Thoracic aorta (tissue), 2 donors: Measurements from ENCODE around the gene KRT28. TPM values are rescaled to one million over a fixed set of nuclear protein-coding genes. Genes with fewer than 3 reads are reported as not detected.
A peak's percentile ranks its signal among the peaks of the same experiment; 100 is the strongest.

Experiments
- ATAC-seq: fragments of 150-250 bp; one replicate; pipeline ENCODE4 v1.8.0; 2017; ENCODE audit warnings: low read depth; ENCODE audit not compliant: insufficient number of reproducible peaks, low FRiP score
- DNase-seq: peaks from one replicate; pipeline ENCODE4 v3.0.0-alpha.2; 2020; ENCODE audit warnings: low spot score
- H3K27ac ChIP-seq, 2 donors: fragments of 200-600 bp; sonication (generic); 1 replicate in 1 of 2; 2 replicates in 1 of 2; pipeline ENCODE4 v1.5.1; 2016; ENCODE audit warnings: mild to moderate bottlenecking in 2 of 2, moderate library complexity in 2 of 2
- H3K27me3 ChIP-seq: fragments of 200-600 bp; sonication (generic); replicated peaks from 2 replicates; pipeline ENCODE4 v1.6.0; 2016; ENCODE audit warnings: mild to moderate bottlenecking; ENCODE audit not compliant: insufficient read depth
- H3K36me3 ChIP-seq: fragments of 200-600 bp; sonication (generic); one replicate; pipeline ENCODE4 v1.5.1; 2016
- H3K4me1 ChIP-seq, 2 donors: fragments of 200-600 bp; sonication (generic); 1 replicate in 1 of 2; 2 replicates in 1 of 2; pipeline versions ENCODE4 v1.5.1 to v1.6.0; 2016; ENCODE audit warnings: low read depth in 2 of 2, mild to moderate bottlenecking in 1 of 2; ENCODE audit not compliant: control insufficient read depth in 1 of 2
- H3K4me3 ChIP-seq: fragments of 200-600 bp; sonication (generic); 2 replicates; pipeline ENCODE4 v1.5.1; 2016; ENCODE audit warnings: mild to moderate bottlenecking
- H3K9me3 ChIP-seq: fragments of 200-600 bp; sonication (generic); 2 replicates; pipeline ENCODE4 v1.5.1; 2016
- total RNA-seq, 2 donors: library from RNA; depleted of rRNA; stranded (reverse); fragments of >200 nt; gene quantifications; one replicate each; pipeline versions ENCODE4 v1.1.0 to v1.2.3, GENCODE V29; 2016
- TF ChIP-seq, protein P1 (sequence below): fragments of 200-600 bp; sonication (generic); IDR thresholded peaks from one replicate; pipeline ENCODE4 v1.5.1; 2019; ENCODE audit warnings: antibody characterized with exemption

The KRT28 gene
- total RNA-seq, 2 donors from 2014 or later = not detected

DNA sequence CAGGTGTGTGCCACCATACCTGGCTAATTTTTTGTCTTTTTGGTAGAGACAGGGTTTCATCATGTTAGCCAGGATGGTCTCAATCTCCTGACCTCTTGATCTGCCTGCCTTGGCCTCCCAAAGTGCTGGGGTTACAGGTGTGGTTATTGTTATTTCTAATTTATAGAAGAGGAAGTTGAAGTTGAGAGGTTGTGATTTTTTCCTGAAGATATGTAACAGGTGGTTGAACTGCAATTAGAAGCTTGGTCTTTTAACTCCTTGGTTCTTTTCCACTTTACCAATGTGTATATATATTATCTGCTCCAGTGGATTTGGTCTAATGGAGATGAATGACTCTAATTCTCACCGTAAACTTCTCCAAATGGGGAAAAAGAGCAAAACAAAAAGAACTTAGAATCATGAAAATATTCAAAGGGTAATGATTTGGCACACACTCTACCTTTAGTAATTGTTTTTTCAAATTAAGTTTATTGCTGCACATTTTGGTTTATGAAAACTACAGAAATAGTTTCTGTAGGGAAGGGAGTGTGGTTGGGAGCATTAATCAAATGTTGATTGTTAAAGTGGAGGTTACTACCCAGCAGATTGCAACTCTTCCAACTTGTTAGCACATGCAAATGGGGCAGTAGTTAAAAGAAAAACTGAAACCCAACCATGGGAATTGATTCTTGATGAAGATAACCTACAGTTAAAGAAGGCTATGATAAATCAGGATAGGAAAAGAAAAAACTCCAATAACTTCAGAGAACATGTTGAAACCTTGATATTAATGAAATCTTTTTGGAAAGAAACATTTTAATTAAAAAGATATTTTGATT lies 24.5 kb upstream of the KRT28 start:
- no peak overlapping the region for H3K27ac ChIP-seq
- ATAC-seq (no peak), DNase-seq (no peak)
- H3K9me3 ChIP-seq = no peaks in the 10 kb centered on the region
- peaks cover 11 to 57% of the 10 kb centered on the region in 2 donors for H3K4me1 ChIP-seq
- TF ChIP-seq, protein P1, sequence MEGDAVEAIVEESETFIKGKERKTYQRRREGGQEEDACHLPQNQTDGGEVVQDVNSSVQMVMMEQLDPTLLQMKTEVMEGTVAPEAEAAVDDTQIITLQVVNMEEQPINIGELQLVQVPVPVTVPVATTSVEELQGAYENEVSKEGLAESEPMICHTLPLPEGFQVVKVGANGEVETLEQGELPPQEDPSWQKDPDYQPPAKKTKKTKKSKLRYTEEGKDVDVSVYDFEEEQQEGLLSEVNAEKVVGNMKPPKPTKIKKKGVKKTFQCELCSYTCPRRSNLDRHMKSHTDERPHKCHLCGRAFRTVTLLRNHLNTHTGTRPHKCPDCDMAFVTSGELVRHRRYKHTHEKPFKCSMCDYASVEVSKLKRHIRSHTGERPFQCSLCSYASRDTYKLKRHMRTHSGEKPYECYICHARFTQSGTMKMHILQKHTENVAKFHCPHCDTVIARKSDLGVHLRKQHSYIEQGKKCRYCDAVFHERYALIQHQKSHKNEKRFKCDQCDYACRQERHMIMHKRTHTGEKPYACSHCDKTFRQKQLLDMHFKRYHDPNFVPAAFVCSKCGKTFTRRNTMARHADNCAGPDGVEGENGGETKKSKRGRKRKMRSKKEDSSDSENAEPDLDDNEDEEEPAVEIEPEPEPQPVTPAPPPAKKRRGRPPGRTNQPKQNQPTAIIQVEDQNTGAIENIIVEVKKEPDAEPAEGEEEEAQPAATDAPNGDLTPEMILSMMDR = no peak
- H3K36me3 ChIP-seq = no peaks in the 10 kb centered on the region
- H3K27me3 ChIP-seq = no peaks in the 10 kb centered on the region
- no peak overlapping the region for H3K4me3 ChIP-seq

DNA sequence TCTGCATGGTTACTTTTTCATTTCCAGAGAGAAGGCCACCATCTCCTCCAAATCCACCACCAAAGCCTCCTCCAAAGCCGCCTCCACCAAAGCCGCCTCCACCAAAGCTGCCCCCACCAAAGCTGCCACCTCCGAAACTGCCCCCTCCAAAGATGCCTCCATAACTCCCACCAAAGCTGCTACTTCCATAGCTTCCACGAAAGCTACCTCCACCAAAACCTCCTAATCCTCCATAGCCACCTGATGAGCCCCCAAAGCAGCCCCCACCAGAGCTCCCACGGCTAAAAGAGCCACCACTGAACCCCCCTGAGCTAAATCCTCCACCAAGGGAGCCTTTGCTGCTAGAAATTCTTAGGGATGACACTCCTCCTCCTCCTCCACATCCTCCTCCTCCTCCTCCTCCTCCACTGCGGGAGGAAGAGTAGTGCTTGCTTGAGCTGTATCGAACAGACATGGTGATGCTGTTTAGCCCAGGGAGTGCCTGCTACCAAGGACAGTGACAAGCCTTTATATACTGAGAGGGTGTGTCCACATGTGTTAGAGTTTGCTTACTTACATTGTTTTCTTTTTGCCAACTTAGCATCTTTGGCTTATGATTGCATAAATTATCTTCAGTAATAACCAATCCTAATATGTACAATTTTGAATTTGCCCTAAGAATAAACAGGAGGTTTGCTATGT lies 22.5 kb upstream of the KRT28 start, which contains the start of gene KRT10:
TSS of gene KRT10 (minus strand) at position 483 of the 681 bp plus-strand sequence. CDS start at position 454, 29 bp downstream.
- H3K36me3 ChIP-seq = peaks cover 3% of the 10 kb centered on the region
- ATAC-seq = no peak

DNA sequence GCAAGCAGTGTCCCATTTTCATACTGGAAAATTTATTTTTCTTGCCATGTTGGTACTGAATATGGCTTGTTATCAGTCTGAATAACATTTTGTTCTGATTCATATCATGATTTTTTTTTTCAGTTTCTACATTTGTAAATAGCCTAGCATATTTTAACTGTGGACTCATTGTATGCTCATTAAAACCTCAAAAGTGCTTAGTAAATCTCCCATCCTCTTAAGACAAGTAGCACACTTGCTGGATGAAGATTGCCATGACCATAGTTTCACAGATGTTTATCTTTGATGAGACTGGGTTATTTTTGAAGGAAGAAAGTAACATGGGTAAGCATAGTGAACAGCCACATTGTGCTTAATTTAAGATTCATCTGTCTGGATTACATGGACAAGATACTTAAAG lies 21.8 kb upstream of the KRT28 start:
- Histone ChIP-seq H3K4me1 (peaks cover 8 to 44% of the 10 kb centered on the region in 2 donors), H3K36me3 (peaks cover 4% of the 10 kb centered on the region), H3K27ac (peak overlapping the region in 1 of 2 donors; percentile 0), H3K9me3 (no peaks in the 10 kb centered on the region), H3K27me3 (no peaks in the 10 kb centered on the region), H3K4me3 (no peak overlapping the region)
- TF ChIP-seq, protein P1 = no peak
- DNase-seq = no peak
- ATAC-seq = no peak

More for the DNA sequence above, 22.5 kb upstream of the KRT28 start, which contains the start of gene KRT10:
- H3K27ac ChIP-seq = peak within 1 kb of the TSS in 1 of 2 donors; percentile 0
- no peak within 1 kb of the TSS for H3K4me3 ChIP-seq
- no peaks in the 10 kb centered on the region for H3K9me3 ChIP-seq
- H3K4me1 ChIP-seq = peaks cover 11 to 50% of the 10 kb centered on the region in 2 donors
- no peak for DNase-seq
- no peaks in the 10 kb centered on the region for H3K27me3 ChIP-seq
- TF ChIP-seq, protein P1 = no peak

DNA sequence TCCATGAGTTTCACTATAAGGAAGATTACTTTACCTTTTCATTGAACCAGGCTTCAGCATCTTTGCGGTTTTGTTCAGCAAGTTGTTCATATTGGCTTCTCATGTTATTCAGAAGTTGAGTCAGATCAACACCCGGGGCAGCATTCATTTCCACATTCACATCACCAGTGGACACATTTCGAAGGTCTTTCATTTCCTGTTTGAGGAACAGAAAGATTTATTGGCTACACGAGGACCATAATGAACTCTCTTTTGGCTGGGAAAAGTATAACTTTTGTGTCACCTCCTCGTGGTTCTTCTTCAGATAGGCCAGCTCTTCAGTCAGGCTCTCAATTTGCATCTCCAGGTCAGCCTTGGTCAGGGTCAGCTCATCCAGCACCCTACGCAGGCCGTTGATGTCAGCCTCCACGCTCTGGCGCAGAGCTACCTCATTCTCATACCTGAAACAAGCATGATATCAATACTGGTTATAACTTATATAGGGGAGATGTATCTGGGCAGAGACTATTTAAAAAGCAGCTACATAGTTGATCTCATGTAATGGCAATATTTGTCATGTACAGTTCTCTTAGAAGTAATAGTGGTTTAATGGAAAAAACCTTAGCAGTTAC lies 20.6 kb upstream of the KRT28 start:
- no peak overlapping the region for H3K4me3 ChIP-seq
- peaks cover 8 to 44% of the 10 kb centered on the region in 2 donors for H3K4me1 ChIP-seq
- peaks cover 4% of the 10 kb centered on the region for H3K36me3 ChIP-seq
- TF ChIP-seq, protein P1 = no peak
- DNase-seq (no peak), ATAC-seq (no peak)
- H3K27ac ChIP-seq = peak overlapping the region in 1 of 2 donors; percentile 3
- no peaks in the 10 kb centered on the region for H3K9me3 ChIP-seq
- H3K27me3 ChIP-seq = no peaks in the 10 kb centered on the region
